ENCODE measurements around the gene NEFH.
"Not testable (repeated sequence)": the region's sequence is repeated elsewhere in the genome, so short reads cannot be mapped to it uniquely, and the experiment has no call there.

The NEFH gene

DNA sequence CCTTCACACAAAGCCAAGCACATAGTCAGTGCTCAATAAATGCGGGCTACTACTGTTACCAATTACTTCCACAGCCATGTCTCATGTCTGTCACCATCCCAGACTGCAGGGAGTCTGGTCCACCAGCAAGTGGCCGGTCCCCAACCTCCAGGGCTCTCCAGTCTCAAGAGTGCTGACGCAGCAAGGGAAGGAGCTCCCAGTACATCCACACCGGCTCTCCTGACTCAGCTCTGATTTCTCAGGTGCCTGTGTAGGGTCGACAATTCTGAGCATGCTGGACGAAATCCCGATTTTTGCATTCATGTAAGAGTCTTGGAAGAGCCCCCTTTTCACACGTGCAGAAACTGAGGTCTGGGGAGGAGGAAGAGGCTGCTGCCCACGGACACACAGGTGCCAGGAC, 10.3 kb upstream of the NEFH start:
- DNase-seq: no peak

DNA sequence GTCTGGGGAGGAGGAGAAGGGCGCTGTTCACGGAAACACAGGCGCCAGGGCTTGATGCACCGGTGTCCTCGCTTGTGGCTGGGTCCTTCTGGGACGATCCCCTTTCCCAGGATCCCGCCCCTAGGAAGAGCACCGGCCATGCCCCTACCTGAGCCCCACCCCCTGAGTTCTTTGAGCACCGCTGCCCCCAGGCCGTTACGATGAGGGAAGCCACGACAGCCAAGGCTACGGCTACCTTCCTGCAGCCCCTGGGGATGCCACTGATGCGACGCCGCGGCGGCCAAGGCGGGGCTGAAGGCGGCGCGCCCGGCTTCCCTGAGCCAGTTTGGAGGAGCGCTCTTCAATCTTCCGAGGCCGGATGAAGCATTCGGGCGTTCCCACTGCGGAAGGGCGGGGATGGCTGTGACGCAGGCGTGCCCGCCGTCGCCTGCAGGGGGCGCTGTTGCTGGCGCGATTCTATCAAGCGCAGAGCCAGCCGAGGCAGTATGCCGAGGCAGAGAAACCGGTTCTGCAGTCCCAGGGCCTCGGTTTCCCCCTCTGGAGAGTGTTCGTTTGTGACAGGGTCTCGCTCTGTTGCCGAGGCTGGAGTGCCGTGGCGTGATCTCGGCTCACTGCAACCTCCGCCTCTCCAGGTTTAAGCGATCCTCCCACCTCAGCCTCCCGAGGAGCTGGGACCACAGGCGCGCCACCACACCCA, 9.7 kb upstream of the NEFH start:
- DNase-seq: peak; percentile 69

DNA sequence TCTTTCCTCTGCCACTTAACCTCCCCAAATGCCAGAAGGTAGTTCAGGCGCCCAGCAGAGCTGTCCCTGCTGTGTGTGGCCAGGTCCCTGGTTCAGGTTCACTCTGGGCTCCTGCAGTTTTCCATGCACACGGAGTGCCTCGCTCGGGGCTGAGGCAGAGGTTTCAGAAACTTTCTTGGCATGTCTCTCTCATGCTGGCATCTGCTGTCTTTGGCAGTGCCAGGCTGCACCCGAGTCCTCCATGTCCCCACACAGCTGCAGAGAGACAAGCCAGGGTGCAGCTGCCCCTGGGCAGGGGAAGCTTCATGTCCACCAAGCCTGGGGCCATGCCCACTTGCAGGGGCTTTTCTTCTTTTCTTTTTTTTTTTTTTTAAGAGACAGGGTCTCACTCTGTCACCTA, 7.0 kb upstream of the NEFH start:
- DNase-seq: no peak

DNA sequence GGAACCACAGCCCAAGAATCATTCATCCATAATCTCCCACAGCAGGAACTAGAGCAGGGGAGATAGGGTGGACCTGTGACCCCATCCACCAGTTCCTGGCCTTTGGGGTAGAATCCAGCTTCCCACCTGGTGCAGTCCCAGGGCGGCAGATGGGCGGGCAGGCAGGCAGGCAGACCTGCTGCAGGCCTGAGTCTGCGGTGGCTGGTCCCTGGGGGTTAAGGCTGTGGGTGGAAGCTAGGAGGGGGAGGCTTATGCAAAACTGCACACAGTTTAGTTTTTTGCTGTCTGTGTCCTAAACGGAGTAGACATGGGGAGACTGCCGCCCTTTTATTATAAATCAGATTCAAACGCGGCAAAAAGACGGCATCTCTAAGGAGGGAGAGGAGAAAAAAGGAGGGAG, 4.5 kb upstream of the NEFH start:
- DNase-seq: no peak

DNA sequence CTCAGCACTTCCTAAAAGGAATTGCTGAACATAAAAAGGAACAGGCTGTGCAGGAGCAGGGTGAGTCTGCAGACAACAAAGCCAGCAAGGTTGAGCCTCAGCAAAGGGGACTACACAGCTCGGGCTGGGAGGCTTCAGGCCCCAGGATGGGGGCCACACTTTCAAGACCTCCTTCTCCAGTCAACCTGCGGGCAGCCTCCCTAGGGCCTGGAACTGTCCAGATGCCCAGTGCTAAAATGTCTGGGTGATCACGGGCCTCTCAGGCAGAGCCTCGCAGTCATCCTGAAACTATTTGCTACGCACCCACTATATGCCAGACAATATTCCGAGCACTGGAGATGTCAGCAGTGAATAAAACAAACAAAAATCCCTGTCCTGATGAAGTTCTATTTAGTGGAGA, 3.9 kb upstream of the NEFH start:
- DNase-seq: no peak

DNA sequence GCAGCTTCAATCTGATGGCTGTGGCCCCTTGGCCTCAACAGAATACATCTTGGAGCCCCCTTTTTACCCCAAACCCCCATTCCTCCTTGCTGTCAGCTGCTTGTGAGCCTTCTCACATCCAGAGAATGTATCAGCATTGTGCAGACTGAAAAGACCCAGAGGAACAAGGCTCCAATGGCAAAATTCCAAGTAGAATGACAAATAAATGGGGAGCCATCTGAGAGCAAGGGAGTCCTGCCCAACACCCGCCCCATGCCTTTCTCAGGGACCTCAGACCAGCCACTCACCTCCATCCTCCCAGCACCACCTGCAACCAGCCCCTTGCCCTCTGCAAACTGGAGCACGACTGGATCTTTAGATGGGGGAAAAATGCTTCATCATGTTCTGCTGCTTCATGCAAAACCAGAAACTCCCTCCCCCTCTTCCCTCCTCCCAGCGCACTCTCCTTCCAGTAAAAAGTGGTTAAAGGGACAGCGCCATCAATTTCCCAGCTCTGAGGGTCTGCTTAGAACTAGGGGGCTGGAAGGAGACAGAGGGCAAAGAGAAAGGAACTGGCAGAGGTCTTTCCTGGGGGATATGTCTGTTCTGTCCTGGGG, 2.2 kb upstream of the NEFH start:
- no peak for DNase-seq

DNA sequence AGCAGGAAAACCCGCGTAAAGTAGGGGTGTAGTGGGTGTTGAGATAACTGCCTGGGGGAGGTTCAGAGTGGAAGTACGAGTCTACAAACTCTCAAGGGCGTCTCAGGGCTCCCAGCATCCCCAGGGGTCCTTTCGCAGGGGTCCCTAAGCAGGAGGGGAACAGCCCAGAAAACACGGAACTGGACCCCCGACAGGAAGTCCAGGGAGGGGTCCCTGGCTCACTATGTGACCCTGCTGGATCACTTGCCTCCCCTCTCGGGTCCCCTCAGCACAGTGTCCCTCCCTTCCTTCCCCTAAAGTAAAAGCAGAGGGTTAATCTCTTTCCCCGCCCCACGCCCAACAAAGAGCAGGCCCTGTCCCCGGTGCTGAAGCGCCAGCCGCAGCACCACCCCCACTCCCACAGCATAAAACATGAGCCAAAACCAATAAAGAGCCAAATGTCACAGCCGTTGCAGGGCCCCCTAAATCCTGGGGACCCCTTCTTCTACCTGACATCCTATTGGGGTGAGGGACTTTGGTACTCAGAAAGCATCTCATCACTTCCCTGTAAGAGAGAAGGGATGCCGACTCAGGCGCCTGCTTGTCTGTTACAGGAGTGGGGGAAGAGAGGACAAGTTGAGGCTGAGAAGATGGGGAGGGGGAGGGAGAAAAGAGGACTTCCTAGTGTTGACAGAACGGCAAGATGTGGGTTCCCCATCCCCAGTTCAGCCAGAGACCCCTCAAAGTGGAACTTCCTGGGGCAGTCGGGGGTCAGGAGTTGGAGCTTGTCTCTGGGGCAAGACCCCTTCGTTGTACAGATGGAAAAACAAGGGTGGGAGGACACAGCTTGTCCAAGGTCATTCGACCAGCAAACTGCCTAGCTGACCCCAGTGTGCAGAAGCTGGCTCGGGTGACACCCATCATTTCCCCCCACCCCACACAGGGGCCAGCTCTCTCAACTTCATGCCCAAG, 1.4 kb upstream of the NEFH start:
- DNase-seq: peak; percentile 11

DNA sequence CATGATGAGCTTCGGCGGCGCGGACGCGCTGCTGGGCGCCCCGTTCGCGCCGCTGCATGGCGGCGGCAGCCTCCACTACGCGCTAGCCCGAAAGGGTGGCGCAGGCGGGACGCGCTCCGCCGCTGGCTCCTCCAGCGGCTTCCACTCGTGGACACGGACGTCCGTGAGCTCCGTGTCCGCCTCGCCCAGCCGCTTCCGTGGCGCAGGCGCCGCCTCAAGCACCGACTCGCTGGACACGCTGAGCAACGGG, 169 bp downstream of the NEFH start:
- DNase-seq: no peak

DNA sequence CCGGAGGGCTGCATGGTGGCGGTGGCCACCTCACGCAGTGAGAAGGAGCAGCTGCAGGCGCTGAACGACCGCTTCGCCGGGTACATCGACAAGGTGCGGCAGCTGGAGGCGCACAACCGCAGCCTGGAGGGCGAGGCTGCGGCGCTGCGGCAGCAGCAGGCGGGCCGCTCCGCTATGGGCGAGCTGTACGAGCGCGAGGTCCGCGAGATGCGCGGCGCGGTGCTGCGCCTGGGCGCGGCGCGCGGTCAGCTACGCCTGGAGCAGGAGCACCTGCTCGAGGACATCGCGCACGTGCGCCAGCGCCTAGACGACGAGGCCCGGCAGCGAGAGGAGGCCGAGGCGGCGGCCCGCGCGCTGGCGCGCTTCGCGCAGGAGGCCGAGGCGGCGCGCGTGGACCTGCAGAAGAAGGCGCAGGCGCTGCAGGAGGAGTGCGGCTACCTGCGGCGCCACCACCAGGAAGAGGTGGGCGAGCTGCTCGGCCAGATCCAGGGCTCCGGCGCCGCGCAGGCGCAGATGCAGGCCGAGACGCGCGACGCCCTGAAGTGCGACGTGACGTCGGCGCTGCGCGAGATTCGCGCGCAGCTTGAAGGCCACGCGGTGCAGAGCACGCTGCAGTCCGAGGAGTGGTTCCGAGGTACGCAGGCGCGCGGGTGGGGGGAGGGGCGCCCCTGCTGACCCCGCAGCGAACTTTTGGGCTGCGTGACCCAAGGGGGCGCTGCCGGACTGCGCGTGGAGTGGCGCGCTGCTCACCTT, 670 bp downstream of the NEFH start:
- DNase-seq: peak; percentile 53

DNA sequence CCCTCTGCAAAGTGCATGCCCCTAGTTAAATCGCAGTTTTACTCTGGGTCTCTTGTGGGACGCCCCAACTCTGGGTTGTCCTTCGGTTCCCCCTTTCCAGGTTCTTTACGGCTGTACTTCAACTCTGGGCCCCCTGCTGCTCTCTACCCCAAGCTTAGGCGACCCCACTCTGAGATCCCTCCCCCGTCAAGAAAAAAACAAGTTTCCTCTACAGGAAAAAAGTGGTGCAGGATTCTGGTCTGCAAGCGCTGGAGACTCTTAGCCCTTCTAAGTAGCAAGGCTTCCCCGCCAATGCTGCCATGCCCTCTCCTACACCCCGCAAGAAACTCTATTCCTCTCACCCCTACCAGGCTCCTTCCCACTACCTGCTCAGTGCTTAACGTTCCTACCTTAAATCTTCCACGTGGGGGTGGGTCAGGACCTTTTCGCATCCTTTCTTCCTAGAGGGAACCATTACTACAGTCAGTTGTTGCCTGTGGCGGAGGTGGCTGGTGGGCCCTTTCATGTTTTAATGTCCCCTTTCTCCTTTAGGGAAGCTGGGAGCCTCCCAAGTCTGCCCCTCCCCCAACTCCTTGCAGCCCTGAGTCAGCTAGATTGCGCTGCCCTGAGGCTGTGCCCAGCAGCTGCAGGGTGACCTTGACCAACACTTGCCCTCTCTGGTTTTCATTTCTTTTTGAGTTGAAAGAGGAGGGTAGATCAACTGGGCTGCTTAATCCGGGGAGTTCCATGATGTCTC, 1.4 kb downstream of the NEFH start:
- DNase-seq: no peak

DNA sequence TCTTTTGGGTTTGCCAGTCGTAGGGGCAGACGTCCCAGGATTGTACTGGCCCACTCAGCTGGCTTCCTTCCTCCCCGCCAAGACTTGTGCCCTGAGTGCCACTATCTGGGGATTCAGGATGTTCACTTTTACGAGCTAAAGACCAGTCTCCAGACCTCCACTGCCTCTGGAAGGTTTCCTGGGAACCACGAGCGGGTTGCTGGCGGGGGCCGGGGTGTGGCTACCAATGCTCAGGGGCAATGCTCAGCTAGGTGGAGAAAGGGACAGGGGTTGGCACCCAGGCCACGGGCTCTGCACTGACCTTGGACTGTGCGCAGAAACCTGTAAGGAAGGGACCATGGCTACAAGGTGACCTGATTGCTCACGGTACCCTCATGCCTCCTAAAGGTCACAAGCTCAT, 2.2 kb downstream of the NEFH start:
- no peak for DNase-seq

DNA sequence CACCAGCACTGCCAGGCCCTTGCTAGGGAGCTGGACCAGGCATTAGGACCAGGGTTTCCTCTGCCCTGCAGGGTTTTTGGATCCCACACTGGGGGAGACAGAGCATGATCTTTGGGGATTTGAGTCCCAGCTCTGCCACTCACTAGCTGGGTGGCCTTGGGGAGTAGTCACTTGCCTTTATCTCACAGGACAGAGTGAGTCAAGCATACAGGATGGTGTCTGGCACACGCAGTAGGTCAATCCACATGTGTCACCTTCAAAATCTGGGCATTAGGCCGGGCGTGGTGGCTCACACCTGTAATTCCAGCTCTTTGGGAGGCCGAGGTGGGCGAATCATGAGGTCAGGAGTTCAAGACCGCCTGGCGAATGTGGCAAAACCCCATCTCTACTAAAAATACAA, 2.7 kb downstream of the NEFH start:
- DNase-seq: no peak

DNA sequence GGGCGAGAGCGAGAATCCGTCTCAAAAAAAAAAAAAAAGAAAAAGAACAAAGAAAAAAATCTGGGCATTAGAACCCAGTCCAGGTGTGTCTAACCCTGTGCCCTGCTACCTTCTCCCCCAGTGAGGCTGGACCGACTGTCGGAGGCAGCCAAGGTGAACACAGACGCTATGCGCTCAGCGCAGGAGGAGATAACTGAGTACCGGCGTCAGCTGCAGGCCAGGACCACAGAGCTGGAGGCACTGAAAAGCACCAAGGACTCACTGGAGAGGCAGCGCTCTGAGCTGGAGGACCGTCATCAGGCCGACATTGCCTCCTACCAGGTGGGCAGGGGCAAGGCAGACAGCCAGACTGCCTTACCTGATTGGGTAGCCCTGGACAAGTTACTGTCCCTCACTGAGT, 3.2 kb downstream of the NEFH start:
- no peak for DNase-seq

DNA sequence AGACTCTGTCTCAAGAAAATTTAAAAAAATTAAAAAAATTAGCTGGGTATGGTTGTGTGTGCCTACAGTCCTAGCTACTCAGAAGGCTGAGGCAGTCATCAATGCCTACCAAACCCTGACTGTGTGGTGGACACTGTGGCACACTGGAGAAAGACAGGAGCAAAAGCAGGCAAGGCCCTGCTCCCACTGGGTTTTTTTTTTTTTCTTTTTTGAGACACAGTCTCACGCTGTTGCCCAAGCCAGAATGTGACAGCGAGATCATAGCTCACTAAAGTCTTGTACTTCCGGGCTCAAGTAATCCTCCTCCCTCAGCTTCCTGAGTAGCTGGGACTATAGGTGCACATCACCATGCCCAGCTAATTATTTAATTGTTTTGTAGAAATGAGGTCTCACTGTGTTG, 4.6 kb downstream of the NEFH start:
- no peak for DNase-seq

DNA sequence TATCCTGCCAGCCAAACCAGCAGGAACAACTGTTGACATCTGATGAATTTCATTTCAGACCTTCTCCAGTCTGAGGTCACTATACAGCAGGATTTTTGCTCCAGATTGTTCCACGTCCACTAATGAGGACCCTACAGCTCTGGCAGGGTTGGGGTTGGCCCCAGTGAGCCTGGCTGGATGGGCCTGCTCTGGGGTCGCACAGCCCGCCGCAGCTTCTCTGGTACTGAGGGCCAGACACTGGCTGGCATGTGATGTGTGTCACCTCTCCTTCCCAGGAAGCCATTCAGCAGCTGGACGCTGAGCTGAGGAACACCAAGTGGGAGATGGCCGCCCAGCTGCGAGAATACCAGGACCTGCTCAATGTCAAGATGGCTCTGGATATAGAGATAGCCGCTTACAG, 5.4 kb downstream of the NEFH start:
- DNase-seq: no peak

DNA sequence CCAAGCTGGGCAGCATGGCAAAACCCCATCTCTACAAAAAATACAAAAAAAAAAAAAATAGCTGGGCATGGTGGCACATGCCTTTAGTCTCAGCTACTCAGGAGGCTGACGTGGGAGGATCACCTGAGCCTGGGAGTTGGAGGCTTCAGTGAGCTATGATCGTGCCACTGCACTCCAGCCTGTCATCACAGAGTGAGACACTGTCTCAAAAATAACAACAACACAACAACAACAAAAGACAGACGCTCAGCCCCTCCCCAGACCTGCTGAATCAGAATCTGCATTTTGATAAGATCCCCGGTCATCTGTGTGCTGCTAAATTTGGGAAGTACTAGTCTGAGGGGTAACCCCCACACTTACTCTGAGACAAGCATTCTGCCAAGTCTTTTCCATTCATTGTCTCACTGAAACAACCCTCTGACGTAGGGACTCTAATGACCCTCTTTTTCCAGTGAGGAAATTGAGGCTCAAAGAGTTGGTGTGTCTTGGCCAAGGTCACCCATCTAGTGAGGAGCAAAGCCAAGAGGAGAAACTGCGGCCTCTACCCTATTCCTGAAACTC, 7.5 kb downstream of the NEFH start:
- no peak for DNase-seq

DNA sequence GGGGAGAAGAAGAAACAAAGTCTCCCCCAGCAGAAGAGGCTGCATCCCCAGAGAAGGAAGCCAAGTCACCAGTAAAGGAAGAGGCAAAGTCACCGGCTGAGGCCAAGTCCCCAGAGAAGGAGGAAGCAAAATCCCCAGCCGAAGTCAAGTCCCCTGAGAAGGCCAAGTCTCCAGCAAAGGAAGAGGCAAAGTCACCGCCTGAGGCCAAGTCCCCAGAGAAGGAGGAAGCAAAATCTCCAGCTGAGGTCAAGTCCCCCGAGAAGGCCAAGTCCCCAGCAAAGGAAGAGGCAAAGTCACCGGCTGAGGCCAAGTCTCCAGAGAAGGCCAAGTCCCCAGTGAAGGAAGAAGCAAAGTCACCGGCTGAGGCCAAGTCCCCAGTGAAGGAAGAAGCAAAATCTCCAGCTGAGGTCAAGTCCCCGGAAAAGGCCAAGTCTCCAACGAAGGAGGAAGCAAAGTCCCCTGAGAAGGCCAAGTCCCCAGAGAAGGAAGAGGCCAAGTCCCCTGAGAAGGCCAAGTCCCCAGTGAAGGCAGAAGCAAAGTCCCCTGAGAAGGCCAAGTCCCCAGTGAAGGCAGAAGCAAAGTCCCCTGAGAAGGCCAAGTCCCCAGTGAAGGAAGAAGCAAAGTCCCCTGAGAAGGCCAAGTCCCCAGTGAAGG, 9.2 kb downstream of the NEFH start:
- not testable (repeated sequence) for DNase-seq

DNA sequence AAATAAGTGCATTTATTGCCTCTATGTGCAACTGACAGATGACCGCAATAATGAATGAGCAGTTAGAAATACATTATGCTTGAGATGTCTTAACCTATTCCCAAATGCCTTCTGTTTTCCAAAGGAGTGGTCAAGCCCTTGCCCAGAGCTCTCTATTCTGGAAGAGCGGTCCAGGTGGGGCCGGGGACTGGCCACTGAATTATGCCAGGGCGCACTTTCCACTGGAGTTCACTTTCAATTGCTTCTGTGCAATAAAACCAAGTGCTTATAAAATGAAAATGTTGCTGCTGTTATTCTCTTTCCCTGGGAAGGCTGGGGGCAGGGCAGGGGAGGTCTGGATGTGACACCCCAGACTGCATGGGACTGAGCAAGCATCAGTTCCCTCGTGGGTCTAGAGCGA, 11.0 kb downstream of the NEFH start:
- no peak for DNase-seq

DNA sequence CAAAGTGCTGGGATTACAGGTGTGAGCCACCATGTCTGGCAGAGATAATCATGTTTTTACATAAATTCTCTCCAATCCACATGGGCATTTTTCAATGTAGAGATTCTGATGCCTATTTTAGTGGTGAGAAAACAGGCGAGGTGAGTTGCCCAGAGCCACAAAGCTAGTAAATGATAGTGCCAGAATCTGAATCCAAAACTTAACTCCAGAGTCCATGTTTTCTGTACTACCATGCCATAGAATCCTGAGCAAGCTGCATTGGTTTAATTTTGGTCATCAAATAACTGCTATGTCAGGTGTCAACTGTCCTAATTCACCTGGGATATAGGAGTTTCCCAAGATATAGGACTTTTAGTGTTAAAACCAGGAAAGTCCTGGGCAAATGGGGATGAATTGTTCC, 13.6 kb downstream of the NEFH start:
- no peak for DNase-seq

DNA sequence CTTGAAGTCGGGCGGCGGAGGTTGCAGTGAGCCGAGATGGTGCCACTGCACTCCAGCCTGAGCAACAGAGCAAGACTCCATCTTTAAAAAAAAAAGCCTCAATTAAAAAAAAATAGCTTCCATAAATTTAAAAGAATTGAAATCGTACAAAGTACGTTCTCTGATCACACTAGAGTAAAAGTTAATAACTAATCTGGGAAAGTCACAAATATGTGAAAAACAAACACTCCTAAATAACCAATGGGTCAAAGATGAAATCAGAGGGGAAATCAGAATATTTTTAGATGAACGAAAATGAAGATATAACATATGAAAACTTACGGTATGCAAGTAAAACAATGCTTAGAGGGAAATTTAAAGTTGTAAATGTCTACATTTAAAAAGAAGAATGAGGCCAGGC, 19.8 kb downstream of the NEFH start:
- no peak for DNase-seq

DNA sequence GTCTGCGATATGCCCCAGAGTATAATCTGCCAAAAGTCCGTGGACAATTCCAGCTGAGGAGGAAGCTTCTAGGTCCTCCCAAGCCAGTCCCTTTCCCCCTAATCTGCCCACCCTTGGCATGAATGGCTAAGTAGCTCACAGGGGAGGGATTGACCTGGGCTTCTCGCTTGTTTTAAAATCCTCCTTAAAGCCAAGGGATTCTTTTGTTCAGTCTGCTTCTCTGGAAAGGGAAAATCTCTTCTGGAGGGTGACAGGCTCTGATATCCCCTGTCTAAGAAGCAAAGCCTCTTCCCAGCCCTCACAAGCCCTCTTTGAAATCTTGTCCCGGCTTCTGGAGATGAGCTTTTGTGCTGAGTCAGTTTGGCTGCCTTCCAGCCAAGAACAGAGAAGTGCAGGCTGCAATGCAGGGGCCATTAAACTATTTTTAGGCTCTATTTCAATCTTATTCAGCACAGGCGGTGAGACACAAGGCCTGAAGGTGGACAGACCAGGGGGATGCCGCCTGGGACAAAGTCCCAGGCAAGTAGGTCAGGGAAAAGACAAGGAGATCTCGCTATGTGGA, 23.9 kb downstream of the NEFH start:
- DNase-seq: no peak

DNA sequence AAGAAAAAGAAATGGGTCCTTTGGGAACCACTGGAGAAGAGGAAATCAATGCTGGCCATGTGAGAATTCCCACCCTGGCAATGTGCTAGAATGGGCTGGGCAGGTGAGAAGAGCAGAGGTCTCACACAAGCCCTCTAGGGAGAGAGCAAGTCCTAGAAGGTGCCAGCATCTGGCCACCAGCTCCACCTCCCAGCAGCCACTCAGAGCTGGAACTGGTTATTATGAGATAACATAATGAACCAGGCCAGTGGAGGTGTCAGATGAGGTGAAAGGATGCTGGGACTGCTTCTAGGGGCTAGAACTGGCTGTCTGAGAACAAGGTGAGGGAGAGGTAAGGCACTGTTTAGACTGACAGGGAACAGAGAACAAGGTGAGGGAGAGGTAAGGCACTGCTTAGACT, 29.3 kb downstream of the NEFH start:
- no peak for DNase-seq
